C4-2B (cell line): ENCODE data around the gene TVP23A.

Experiments
- ZFX ChIP-seq: fragments of 450-650 bp; IDR thresholded peaks from 2 replicates; pipeline ENCODE4 v1.6.1; 2017
- TF ChIP-seq, protein P1 (sequence below): fragments of 450-650 bp; conservative IDR thresholded peaks from 2 replicates; pipeline ENCODE4 v1.5.1; 2017; ENCODE audit warnings: mild to moderate bottlenecking

DNA sequence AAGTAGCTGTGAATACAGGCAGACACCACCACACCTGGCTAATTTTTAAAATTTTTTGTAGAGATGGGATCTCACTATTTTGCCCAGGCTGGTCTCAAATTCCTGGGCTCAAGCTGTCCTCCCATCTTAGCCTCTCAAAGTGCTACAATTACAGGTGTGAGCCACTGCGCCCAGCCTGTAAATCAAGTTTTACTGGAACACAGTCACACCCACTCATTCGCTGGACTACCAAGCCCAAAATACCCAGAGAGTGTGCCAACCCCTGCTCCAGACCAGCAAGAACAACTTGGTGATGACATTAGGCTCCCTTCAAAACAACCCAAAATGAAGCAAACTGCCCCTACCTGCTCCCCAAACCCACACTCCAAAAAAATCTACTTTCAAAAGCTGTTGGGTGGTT is 36.0 kb downstream of the TVP23A start:
- TF ChIP-seq, protein P1, sequence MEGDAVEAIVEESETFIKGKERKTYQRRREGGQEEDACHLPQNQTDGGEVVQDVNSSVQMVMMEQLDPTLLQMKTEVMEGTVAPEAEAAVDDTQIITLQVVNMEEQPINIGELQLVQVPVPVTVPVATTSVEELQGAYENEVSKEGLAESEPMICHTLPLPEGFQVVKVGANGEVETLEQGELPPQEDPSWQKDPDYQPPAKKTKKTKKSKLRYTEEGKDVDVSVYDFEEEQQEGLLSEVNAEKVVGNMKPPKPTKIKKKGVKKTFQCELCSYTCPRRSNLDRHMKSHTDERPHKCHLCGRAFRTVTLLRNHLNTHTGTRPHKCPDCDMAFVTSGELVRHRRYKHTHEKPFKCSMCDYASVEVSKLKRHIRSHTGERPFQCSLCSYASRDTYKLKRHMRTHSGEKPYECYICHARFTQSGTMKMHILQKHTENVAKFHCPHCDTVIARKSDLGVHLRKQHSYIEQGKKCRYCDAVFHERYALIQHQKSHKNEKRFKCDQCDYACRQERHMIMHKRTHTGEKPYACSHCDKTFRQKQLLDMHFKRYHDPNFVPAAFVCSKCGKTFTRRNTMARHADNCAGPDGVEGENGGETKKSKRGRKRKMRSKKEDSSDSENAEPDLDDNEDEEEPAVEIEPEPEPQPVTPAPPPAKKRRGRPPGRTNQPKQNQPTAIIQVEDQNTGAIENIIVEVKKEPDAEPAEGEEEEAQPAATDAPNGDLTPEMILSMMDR = no peak
- no peak for TF ChIP-seq ZFX
